H9 (cell line): Measurements from ENCODE around the gene ENKUR. TPM values are rescaled to one million over a fixed set of nuclear protein-coding genes. Genes with fewer than 3 reads are reported as not detected.

Experiments used
- DNase-seq: peaks from one replicate; pipeline ENCODE4 v3.0.0-alpha.2; 2017
- H2AFZ ChIP-seq: one replicate; pipeline ENCODE4 v1.6.1; 2013; ENCODE audit warnings: mild to moderate bottlenecking, low read length, control low read depth, moderate library complexity
- H2AK5ac ChIP-seq: 2 replicates; pipeline ENCODE4 v1.6.1; 2013; ENCODE audit warnings: low read length, control low read depth, mixed read lengths; ENCODE audit not compliant: insufficient read length
- H2BK120ac ChIP-seq: one replicate; pipeline ENCODE4 v1.6.1; 2013; ENCODE audit warnings: low read depth, mild to moderate bottlenecking, low read length, control low read depth, inconsistent platforms; ENCODE audit not compliant: poor library complexity, severe bottlenecking
- H2BK12ac ChIP-seq: 2 replicates; pipeline ENCODE4 v1.6.1; 2013; ENCODE audit warnings: low read length, control low read depth, mixed read lengths, low read depth; ENCODE audit not compliant: insufficient read length
- H2BK15ac ChIP-seq: 2 replicates; pipeline ENCODE4 v1.6.1; 2013; ENCODE audit warnings: low read depth, low read length, control low read depth
- H2BK20ac ChIP-seq: one replicate; pipeline ENCODE4 v1.6.1; 2013; ENCODE audit warnings: low read depth, mild to moderate bottlenecking, low read length, control low read depth, inconsistent platforms; ENCODE audit not compliant: poor library complexity, severe bottlenecking
- H2BK5ac ChIP-seq: 2 replicates; pipeline ENCODE4 v1.6.1; 2013; ENCODE audit warnings: low read length, control low read depth, mixed read lengths; ENCODE audit not compliant: insufficient read length
- H3K14ac ChIP-seq: 2 replicates; pipeline ENCODE4 v1.6.1; 2013; ENCODE audit warnings: low read length, control low read depth; ENCODE audit not compliant: insufficient read depth
- H3K18ac ChIP-seq: 2 replicates; pipeline ENCODE4 v1.6.1; 2013; ENCODE audit warnings: low read depth, mild to moderate bottlenecking, mixed read lengths, low read length, control low read depth; ENCODE audit not compliant: insufficient read length
- H3K23ac ChIP-seq: 2 replicates; pipeline ENCODE4 v1.6.1; 2013; ENCODE audit warnings: low read length, control low read depth, mixed read lengths, low read depth; ENCODE audit not compliant: insufficient read length
- H3K23me2 ChIP-seq: 2 replicates; pipeline ENCODE4 v1.6.1; 2013; ENCODE audit warnings: low read depth, mild to moderate bottlenecking, mixed read lengths, low read length, control low read depth; ENCODE audit not compliant: insufficient read length, poor library complexity, severe bottlenecking
- H3K27ac ChIP-seq: 2 replicates; pipeline ENCODE4 v1.5.1; 2013; ENCODE audit warnings: low read length, control low read depth, mixed read lengths, low read depth; ENCODE audit not compliant: insufficient read length
- H3K27me3 ChIP-seq: 2 replicates; pipeline ENCODE4 v1.6.1; 2013; ENCODE audit warnings: low read length, control low read depth, inconsistent platforms; ENCODE audit not compliant: insufficient read depth
- H3K4ac ChIP-seq: 2 replicates; pipeline ENCODE4 v1.6.1; 2013; ENCODE audit warnings: low read depth, mild to moderate bottlenecking, control low read depth, inconsistent platforms, low read length, moderate library complexity
- H3K4me1 ChIP-seq: 2 replicates; pipeline ENCODE4 v1.6.1; 2013; ENCODE audit warnings: low read length, control low read depth, inconsistent platforms; ENCODE audit not compliant: insufficient read depth
- H3K4me2 ChIP-seq: 2 replicates; pipeline ENCODE4 v1.6.1; 2013; ENCODE audit warnings: low read length, control low read depth, mixed read lengths; ENCODE audit not compliant: insufficient read length, insufficient read depth
- H3K56ac ChIP-seq: 2 replicates; pipeline ENCODE4 v1.6.1; 2013; ENCODE audit warnings: low read depth, mild to moderate bottlenecking, mixed read lengths, low read length, control low read depth; ENCODE audit not compliant: insufficient read length
- H3K79me1 ChIP-seq: 2 replicates; pipeline ENCODE4 v1.6.1; 2013; ENCODE audit warnings: low read depth, mild to moderate bottlenecking, moderate library complexity, low read length, control low read depth, inconsistent platforms; ENCODE audit not compliant: insufficient read depth, poor library complexity, severe bottlenecking
- H3K79me2 ChIP-seq: 2 replicates; pipeline ENCODE4 v1.6.1; 2013; ENCODE audit warnings: low read length, control low read depth, inconsistent platforms; ENCODE audit not compliant: insufficient read depth
- H3K9ac ChIP-seq: 2 replicates; pipeline ENCODE4 v1.6.1; 2013; ENCODE audit warnings: low read length, control low read depth, mixed read lengths; ENCODE audit not compliant: insufficient read length; ENCODE audit errors: extremely low read depth
- H3K9me3 ChIP-seq: one replicate; pipeline ENCODE4 v1.6.1; 2013; ENCODE audit warnings: low read depth, low read length, inconsistent platforms; ENCODE audit not compliant: control insufficient read depth
- H3T11ph ChIP-seq: one replicate; pipeline ENCODE4 v1.6.1; 2013; ENCODE audit warnings: mild to moderate bottlenecking, low read length, control low read depth, inconsistent platforms
- H4K20me1 ChIP-seq: one replicate; pipeline ENCODE4 v1.6.1; 2013; ENCODE audit not compliant: control insufficient read depth, insufficient read length, insufficient read depth
- H4K5ac ChIP-seq: 2 replicates; pipeline ENCODE4 v1.6.1; 2013; ENCODE audit warnings: low read depth, mild to moderate bottlenecking, mixed read lengths, low read length, control low read depth; ENCODE audit not compliant: insufficient read length
- H4K8ac ChIP-seq: replicated peaks from 2 replicates; pipeline ENCODE4 v1.6.1; 2013; ENCODE audit warnings: low read length, control low read depth, mixed read lengths, low read depth; ENCODE audit not compliant: insufficient read length
- H4K91ac ChIP-seq: 2 replicates; pipeline ENCODE4 v1.6.1; 2013; ENCODE audit warnings: low read depth, mild to moderate bottlenecking, moderate library complexity, mixed read lengths, low read length, control low read depth; ENCODE audit not compliant: insufficient read length
- H3K27ac Mint-ChIP-seq, 3 experiments: 2 replicates in 2 of 3; 3 replicates in 1 of 3; pipeline ENCODE4 v1.8.0; 2020 to 2021; ENCODE audit warnings: mixed read lengths in 3 of 3, mild to moderate bottlenecking in 1 of 3, moderate library complexity in 1 of 3
- H3K27me3 Mint-ChIP-seq: 2 replicates; pipeline ENCODE4 v1.8.0; 2021; ENCODE audit warnings: low read depth, mild to moderate bottlenecking, moderate library complexity, mixed read lengths
- H3K36me3 Mint-ChIP-seq, 3 experiments: 2 replicates in 2 of 3; 3 replicates in 1 of 3; pipeline ENCODE4 v1.8.0; 2020 to 2021; ENCODE audit warnings: low read depth in 3 of 3, mixed read lengths in 3 of 3; ENCODE audit not compliant: insufficient read depth in 1 of 3
- H3K4me1 Mint-ChIP-seq, 2 experiments: 2 replicates each; pipeline ENCODE4 v1.8.0; 2020; ENCODE audit warnings: mixed read lengths in 2 of 2
- H3K4me3 Mint-ChIP-seq, 2 experiments: 2 replicates in 1 of 2; 3 replicates in 1 of 2; pipeline ENCODE4 v1.8.0; 2020 to 2021; ENCODE audit warnings: mild to moderate bottlenecking in 2 of 2, mixed read lengths in 2 of 2, moderate library complexity in 1 of 2
- H3K9me3 Mint-ChIP-seq, 2 experiments: 2 replicates in 1 of 2; 3 replicates in 1 of 2; pipeline ENCODE4 v1.8.0; 2020; ENCODE audit warnings: mild to moderate bottlenecking in 2 of 2, mixed read lengths in 2 of 2, moderate library complexity in 1 of 2
- WGBS: extraction: QIAGEN DNeasy Blood & Tissue Kit; methylation state at CpG from one replicate; pipeline ENCODE4 v1.1.7; 2013; ENCODE audit warnings: missing lambda C conversion rate, low lambda C conversion rate, mixed read lengths; ENCODE audit not compliant: insufficient read length; ENCODE audit errors: extremely low coverage; 5-methylcytosine and 5-hydroxymethylcytosine counted together
- total RNA-seq: library from RNA; stranded (reverse); gene quantifications from 2 replicates; pipeline ENCODE4 v1.2.1, GENCODE V29; 2021
- TF ChIP-seq, protein P1 (sequence below): fragments of 200-600 bp; sonication (generic); conservative IDR thresholded peaks from 3 replicates; pipeline ENCODE4 v1.8.0; 2021; ENCODE audit warnings: antibody characterized with exemption, mild to moderate bottlenecking

Gene ENKUR
- total RNA-seq, 1 experiment from 2014 or later, result not detected

DNA sequence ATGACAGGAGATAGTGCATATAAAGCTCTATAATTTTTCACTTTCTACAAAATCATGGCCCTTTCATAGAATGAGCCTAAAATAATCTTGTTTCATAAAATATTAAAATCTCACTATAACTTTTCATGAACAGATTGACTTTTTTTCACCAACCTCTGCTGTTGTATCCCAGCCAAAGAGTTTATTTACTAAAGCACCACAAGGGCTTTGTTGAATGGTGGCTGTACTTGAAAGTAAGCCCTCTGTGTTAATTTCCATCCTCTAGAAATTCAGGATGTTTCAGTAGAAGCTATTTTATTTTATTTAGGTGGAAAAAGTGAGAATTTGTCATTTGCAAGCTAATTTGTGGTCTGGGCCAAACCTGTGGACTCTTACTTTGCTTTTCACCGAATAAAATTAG, 30.7 kb upstream of the ENKUR start:
- H3K4me3 Mint-ChIP-seq, result no peak overlapping the region
- H3K27me3 Mint-ChIP-seq, result peaks cover 4% of the 10 kb centered on the region

More for the DNA sequence above, 30.7 kb upstream of the ENKUR start:
- Mint-ChIP-seq H3K36me3 (peaks cover 0 to 2% (median 0%) of the 10 kb centered on the region in 3 experiments; a peak in 1 of 7 replicates), H3K27ac (no peak overlapping the region), H3K4me1 (no peaks in the 10 kb centered on the region), H3K9me3 (peaks cover 0 to 2% of the 10 kb centered on the region in 2 experiments; a peak in 2 of 5 replicates)
- no peak overlapping the region for H4K91ac ChIP-seq
- no peak overlapping the region for H3K23ac ChIP-seq
- no peak overlapping the region for H2AFZ ChIP-seq
- WGBS, result no CpG with 5 or more reads among the region's 1 CpG
- no peak overlapping the region for H2BK20ac ChIP-seq
- H3K9ac ChIP-seq, result no peak overlapping the region
- no peaks in the 10 kb centered on the region for H3K4me1 ChIP-seq
- no peak overlapping the region for H4K5ac ChIP-seq
- no peak overlapping the region for H3K18ac ChIP-seq
- H3K14ac ChIP-seq, result no peak overlapping the region
- no peak overlapping the region for H3T11ph ChIP-seq
- TF ChIP-seq, protein P1, sequence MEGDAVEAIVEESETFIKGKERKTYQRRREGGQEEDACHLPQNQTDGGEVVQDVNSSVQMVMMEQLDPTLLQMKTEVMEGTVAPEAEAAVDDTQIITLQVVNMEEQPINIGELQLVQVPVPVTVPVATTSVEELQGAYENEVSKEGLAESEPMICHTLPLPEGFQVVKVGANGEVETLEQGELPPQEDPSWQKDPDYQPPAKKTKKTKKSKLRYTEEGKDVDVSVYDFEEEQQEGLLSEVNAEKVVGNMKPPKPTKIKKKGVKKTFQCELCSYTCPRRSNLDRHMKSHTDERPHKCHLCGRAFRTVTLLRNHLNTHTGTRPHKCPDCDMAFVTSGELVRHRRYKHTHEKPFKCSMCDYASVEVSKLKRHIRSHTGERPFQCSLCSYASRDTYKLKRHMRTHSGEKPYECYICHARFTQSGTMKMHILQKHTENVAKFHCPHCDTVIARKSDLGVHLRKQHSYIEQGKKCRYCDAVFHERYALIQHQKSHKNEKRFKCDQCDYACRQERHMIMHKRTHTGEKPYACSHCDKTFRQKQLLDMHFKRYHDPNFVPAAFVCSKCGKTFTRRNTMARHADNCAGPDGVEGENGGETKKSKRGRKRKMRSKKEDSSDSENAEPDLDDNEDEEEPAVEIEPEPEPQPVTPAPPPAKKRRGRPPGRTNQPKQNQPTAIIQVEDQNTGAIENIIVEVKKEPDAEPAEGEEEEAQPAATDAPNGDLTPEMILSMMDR, result no peak
- H2BK12ac ChIP-seq, result no peak overlapping the region
- H2BK5ac ChIP-seq, result no peak overlapping the region
- no peaks in the 10 kb centered on the region for H3K23me2 ChIP-seq
- H3K79me1 ChIP-seq, result no peaks in the 10 kb centered on the region
- H3K56ac ChIP-seq, result no peak overlapping the region
- H2BK120ac ChIP-seq, result no peak overlapping the region
- DNase-seq, result no peak
- H4K20me1 ChIP-seq, result no peaks in the 10 kb centered on the region
- H4K8ac ChIP-seq, result no peak overlapping the region
- no peaks in the 10 kb centered on the region for H3K79me2 ChIP-seq
- H3K27me3 ChIP-seq, result no peaks in the 10 kb centered on the region
- no peak overlapping the region for H2AK5ac ChIP-seq
- H2BK15ac ChIP-seq, result no peak overlapping the region
- H3K4ac ChIP-seq, result no peak overlapping the region
- H3K4me2 ChIP-seq, result no peak overlapping the region
- H3K27ac ChIP-seq, result no peak overlapping the region
- no peaks in the 10 kb centered on the region for H3K9me3 ChIP-seq
